GM18517 (cell line): ENCODE measurements around the gene SH3PXD2B.
"Not testable (repeated sequence)": the region's sequence is repeated elsewhere in the genome, so short reads cannot be mapped to it uniquely, and the experiment has no call there.

Experiments used
- ATAC-seq: cut with Tn5 transposase; IDR thresholded peaks from one replicate; pipeline ENCODE4 v1.9.1; 2021; ENCODE audit warnings: mild to moderate bottlenecking, moderate library complexity; ENCODE audit not compliant: unreplicated experiment

SH3PXD2B gene

GRCh38 chr5:172373680-172374079, 80.6 kb downstream of the SH3PXD2B start:
- no peak for ATAC-seq

DNA sequence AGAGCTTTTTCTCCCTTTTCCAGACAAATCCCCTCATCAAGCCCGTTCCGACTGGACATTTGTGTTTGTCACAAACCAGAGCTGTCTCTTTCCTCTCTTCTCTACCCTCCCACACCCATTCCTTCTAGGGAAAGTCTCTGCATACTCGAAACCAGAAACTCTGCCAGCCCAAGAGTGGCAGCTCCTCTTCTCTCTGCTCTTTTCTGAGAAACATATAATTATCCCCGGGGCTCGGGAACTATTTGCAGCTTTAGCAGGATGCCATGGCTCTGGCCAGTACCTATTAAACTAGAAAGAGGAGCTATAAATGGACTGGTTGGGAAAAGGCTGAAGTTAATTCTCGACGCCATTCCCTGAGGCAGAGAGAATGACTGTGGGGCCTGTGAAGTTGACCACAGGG, 82.6 kb downstream of the SH3PXD2B start:
- no peak for ATAC-seq

- no peak for ATAC-seq
Measured at GRCh38 chr5:172370648-172371545, 83.4 kb downstream of the SH3PXD2B start.

DNA sequence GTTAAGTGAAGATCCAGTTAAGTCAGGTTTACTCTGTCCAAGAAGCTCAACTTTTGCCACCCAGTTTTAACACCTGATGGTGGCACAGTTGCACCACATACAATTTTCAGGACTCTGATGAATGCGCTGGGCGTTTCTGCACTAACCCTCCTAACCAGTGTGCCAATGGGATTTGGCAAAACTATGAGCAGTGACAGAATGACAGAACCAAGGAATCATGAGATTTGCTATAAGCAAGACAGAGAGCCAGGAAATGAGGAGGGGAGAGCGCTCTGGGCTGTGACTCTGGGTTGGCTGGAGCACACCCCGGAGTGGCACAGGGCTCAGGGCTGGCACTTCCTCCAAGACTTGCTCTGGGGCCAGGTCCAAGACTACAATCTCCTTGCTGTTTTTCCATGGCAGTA, 84.1 kb downstream of the SH3PXD2B start:
- ATAC-seq, result no peak

GRCh38 chr5:172368699-172369098, 85.6 kb downstream of the SH3PXD2B start:
- ATAC-seq, result not testable (repeated sequence)

GRCh38 chr5:172365948-172366608, 88.2 kb downstream of the SH3PXD2B start:
- ATAC-seq, result no peak

GRCh38 chr5:172364773-172365172, 89.6 kb downstream of the SH3PXD2B start:
- no peak for ATAC-seq

- ATAC-seq, result no peak
Measured at GRCh38 chr5:172362755-172363154, 91.6 kb downstream of the SH3PXD2B start.

DNA sequence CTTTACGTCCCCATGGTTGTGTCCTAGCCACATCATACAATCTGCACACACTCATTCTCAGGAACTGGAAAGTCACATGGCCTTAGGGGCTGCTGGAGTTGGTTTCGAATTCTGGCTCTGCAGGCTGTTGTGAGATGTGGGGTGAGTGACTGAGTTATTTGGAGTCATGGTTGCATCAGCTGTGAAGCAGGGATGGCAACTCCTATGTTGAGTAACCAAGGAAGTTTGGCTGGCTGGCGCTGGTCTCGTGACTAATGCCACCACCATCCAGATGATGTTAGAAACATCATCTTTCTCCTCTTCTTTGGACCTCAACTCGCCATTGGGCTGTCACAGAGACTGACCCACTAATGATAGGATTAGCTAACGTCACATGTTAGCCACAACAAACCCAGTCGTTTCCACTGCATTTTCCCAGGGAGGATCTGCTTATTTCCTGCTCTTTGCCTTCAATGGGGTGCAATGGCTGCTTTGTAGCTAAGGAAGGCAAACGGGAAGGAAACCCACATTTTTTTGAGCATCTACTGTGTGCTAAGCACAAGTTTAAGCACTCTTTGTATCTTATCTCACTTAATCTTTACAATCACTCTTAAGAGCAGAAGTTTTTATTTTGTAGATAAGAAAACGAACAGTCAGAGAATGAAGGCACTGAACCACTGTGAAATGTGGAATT, 92.6 kb downstream of the SH3PXD2B start:
- ATAC-seq, result peak; percentile 48

GRCh38 chr5:172358345-172358744, 96.0 kb downstream of the SH3PXD2B start:
- ATAC-seq, result no peak

GRCh38 chr5:172356527-172356926, 97.8 kb downstream of the SH3PXD2B start:
- no peak for ATAC-seq

- ATAC-seq, result no peak
Measured at GRCh38 chr5:172356047-172356446, 98.3 kb downstream of the SH3PXD2B start.

GRCh38 chr5:172353846-172354245, 100.5 kb downstream of the SH3PXD2B start:
- ATAC-seq, result no peak

DNA sequence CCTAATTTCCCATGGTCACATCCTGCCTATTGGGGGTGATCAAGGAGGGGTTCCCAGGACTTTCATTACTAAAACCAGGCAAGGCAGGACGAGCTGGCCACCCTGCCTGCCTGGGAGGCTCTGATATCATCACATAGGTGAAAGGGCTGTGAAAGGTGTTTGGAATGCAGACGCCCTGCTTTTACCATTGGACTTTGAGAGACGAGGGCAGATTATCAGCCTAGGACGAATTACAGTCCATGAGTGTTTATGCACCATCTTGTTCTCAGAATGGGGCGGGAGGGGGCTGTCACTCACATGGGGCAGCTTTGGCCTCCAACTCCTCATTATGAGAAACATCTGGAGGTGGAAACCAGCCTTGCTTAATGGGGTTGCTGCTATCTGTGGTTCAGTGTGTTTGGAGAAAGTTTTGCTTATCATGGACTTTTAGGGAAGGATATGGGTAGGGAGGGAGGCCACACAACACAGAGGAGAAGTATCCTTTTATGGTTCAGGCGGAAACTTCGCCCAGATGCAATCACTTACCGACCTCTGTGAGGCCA, 101.0 kb downstream of the SH3PXD2B start:
- ATAC-seq, result no peak

DNA sequence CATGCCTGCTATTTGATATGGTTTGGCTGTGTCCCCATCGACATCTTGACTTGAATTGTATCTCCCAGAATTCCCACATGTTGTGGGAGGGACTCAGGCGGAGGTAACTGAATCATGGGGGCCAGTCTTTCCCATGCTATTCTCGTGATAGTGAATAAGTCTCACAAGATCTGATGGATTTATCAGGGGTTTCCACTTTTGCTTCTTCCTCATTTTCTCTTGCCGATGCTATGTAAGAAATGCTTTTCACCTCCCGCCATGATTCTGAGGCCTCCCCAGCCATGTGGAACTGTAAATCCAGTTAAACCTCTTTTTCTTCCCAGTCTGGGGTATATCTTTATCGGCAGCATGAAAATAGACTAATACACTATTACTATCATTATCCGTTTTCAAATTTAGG, 101.8 kb downstream of the SH3PXD2B start:
- ATAC-seq, result not testable (repeated sequence)

DNA sequence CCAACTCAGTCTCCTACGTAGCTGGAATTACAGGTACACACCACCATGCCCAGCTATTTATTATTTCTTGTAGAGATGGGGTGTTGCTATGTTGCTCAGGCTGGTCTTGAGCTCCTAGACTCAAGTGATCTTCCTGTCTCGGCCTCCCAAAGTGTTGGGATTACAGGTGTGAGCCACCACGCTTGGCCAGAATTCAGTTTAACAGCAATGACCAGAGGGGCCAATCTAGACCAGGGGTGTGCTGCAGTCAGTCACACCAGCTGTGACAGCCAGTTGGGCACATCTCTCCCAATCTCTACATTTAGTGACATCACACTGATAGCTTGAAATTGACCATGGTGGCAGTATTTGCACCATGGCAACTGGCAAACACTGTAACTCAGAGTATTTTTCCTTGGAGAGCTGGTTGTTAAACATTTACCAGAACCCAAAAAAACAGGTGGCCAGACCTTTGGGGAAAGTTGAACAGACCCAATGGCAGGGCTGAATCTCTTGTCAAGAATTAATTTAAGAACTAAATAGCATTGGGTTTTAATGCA, 103.0 kb downstream of the SH3PXD2B start:
- ATAC-seq, result no peak

DNA sequence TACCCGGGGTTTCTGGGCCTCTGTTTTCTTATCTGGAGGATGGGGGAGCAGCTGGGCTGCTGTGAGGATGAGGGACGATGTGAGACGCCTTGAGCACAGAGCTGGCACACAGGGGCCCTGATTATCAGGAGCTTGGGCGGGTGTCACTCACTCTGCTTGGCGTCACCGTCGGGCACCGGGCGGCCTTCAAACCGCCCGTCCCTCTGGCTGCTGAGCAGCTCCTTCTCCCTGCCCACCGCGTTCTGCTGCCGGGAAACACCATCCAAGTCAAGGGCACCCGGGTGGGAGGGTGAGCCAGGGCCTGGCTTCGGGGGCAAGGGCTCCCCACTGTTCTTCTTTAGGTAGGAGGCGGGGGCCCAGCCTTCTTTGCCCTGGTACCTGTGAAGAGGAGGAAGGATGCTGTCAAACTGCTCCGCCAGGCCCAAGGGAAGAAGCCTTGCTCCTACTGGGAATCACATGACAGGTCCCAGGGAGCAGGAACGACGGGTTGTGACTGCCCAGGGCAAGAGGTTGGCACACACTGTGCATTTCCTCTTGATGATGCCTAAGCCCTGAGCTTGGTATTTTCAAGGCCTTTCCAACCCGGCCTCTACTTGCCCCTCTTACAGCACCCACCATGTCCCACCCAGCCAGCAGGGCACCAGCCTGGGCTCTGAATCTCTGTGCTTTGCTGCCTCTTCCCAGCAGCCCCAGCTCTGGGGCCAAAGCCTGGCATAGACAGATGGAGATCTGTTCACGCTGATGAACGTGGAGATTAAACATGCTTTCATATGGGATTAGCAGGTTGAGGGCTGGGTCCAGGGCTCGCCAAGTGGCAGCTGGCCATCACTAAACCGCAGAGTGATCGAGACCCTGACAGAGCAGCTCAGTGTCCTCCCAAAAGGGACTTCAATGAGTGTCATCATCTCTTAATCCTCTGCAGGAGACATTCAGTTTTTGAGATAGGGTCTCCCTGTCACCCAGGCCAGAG, 103.8 kb downstream of the SH3PXD2B start:
- ATAC-seq, result no peak

GRCh38 chr5:172348733-172349132, 105.6 kb downstream of the SH3PXD2B start:
- ATAC-seq, result not testable (repeated sequence)

GRCh38 chr5:172348084-172348483, 106.2 kb downstream of the SH3PXD2B start:
- ATAC-seq, result no peak

- ATAC-seq, result no peak
Measured at GRCh38 chr5:172347496-172348052, 106.8 kb downstream of the SH3PXD2B start.
